Uterus (tissue), 4 donors: ENCODE results near the gene IQCH. TPM values are rescaled to one million over a fixed set of nuclear protein-coding genes. Genes with fewer than 3 reads are reported as not detected.

Experiments
- DNase-seq, 2 donors: peaks; one replicate each; pipeline ENCODE4 v3.0.0-alpha.2; 2019 to 2020
- H3K27ac ChIP-seq, 2 donors: fragments of 200-600 bp; sonication (generic); 1 replicate in 1 of 2; 2 replicates in 1 of 2; pipeline ENCODE4 v1.5.1; 2016 to 2018
- H3K27me3 ChIP-seq, 2 donors: fragments of 200-600 bp; sonication (generic); one replicate each; pipeline ENCODE4 v1.5.1; 2018 to 2019; ENCODE audit warnings: control low read depth in 1 of 2
- H3K36me3 ChIP-seq, 2 donors: fragments of 200-600 bp; sonication (generic); one replicate each; pipeline ENCODE4 v1.5.1; 2019; ENCODE audit warnings: control low read depth in 1 of 2
- H3K4me1 ChIP-seq, 2 donors: fragments of 200-600 bp; sonication (generic); one replicate each; pipeline ENCODE4 v1.5.1; 2018 to 2019; ENCODE audit warnings: control low read depth in 1 of 2
- H3K4me3 ChIP-seq, 2 donors: fragments of 200-600 bp; sonication (generic); 1 replicate in 1 of 2; 2 replicates in 1 of 2; pipeline ENCODE4 v1.5.1; 2018 to 2019; ENCODE audit warnings: mild to moderate bottlenecking in 1 of 2
- H3K9me3 ChIP-seq, 2 donors: fragments of 200-600 bp; sonication (generic); one replicate each; pipeline ENCODE4 v1.5.1; 2019; ENCODE audit warnings: control low read depth in 1 of 2
- CTCF ChIP-seq, 4 experiments: fragments of 200-600 bp in 2 of 4; fragments of 450-650 bp in 2 of 4; sonication (generic) in 2 of 4; IDR thresholded peaks; one replicate each; pipeline ENCODE4 v1.5.1; 2016 to 2019; ENCODE audit warnings: antibody characterized with exemption in 4 of 4, mild to moderate bottlenecking in 2 of 4, moderate library complexity in 1 of 4
- POLR2A ChIP-seq, 2 donors: fragments of 450-650 bp; IDR thresholded peaks; one replicate each; pipeline ENCODE4 v1.6.1; 2016; ENCODE audit warnings: antibody characterized with exemption in 2 of 2, mild to moderate bottlenecking in 1 of 2, moderate library complexity in 1 of 2
- intact Hi-C: fragments of 100-400 bp; cut with DNase I; formaldehyde crosslinking; loops from one replicate; pipeline ENCODE4 v1.15.1; 2023; ENCODE audit warnings: low total_unique reads
- total RNA-seq, 4 donors: library from RNA; depleted of rRNA in 3 of 4; stranded (reverse); fragments of >200 nt in 3 of 4; gene quantifications; one replicate each; pipeline versions ENCODE4 v1.1.0 to v1.2.4, GENCODE V29; 2014 to 2023
- donor health status: DM: yes; HTN: yes; CAD: no.

The IQCH gene
- total RNA-seq, 4 donors from 2014 or later: 0.26 to 3.0 (median 1.7) TPM

DNA sequence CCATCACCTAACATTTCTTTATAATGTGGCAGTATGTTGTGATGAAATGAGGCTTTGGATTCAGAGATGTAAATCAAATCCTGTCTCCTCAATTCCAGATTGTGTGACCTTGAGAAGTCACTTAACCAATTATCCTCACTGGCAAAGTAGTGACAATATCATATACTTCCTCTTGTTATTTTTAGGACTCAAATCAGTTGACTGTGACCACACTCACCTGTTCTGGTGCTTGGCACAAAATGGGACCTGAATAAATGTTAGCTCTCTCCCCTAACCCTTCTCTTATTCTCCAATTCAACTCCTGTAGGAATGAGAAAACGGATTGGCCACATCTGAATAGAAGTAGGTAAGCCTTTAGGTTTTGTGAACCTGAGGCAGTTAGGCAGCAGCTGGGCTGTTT is 42.1 kb downstream of the IQCH start:
- Histone ChIP-seq H3K4me3 (no peak overlapping the region), H3K27me3 (no peaks in the 10 kb centered on the region), H3K27ac (no peak overlapping the region), H3K36me3 (no peaks in the 10 kb centered on the region), H3K9me3 (no peaks in the 10 kb centered on the region), H3K4me1 (no peaks in the 10 kb centered on the region)
- intact Hi-C loops: no loop called here
- no peak for DNase-seq
- TF ChIP-seq POLR2A (IDR thresholded peaks at IDR 0.05) (no peak), CTCF (IDR thresholded peaks at IDR 0.05) (no peak)

GRCh38 chr15:67300266-67301025 is 45.9 kb downstream of the IQCH start:
- Histone ChIP-seq H3K36me3 (no peaks in the 10 kb centered on the region), H3K27me3 (no peaks in the 10 kb centered on the region), H3K4me3 (no peak overlapping the region), H3K27ac (no peak overlapping the region), H3K9me3 (no peaks in the 10 kb centered on the region), H3K4me1 (no peaks in the 10 kb centered on the region)
- no peak for DNase-seq
- TF ChIP-seq POLR2A (IDR thresholded peaks at IDR 0.05) (no peak), CTCF (IDR thresholded peaks at IDR 0.05) (no peak)
- intact Hi-C loops: loop anchor here (5.0 kb wide), 1 partner anchor 353 kb away; no protein-coding TSS in a partner anchor

DNA sequence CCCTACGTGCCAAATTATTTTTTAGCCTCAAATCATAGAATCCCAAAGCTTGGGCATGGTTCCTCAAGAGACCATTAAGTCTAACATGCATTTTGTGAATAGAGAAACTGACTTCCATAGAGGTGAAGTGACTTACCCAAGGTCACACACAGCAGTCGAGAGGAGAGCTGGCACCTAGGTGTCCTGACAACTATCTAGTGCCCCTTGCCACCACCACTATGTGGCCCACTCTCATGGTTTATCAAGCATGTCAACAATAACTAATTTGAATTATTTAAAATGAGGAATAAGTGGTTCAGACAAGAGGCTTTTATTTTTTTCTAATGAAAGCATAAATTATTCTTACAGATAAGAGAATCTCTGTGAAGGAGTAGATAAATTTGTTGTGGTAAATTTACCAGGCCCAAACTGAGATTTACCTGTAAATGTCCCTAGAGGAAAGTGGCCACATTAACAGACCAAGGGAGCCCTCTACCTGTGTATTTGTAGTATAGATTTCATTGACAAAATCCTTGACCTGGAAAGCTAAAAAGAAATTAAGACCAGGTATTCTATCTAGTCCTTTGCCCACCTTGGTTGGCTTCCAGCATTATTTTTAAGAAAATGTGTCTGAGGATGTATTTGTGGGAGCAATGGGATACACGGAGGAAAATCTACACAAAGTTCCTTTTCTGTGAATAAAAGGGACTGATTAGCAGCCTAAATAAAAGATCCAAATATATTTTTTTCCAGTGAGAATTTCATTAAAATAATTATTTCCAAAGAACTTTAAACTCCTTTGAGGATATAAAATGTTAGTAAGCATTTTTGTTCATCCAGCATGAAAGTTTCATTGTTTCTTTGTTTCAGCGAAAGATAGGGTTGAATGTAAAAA is 49.1 kb downstream of the IQCH start:
- TF ChIP-seq CTCF (IDR thresholded peaks at IDR 0.05): peak; percentile 31 to 81 (median 72)
- no peak for TF ChIP-seq POLR2A (IDR thresholded peaks at IDR 0.05)
- no peaks in the 10 kb centered on the region for H3K4me1 ChIP-seq
- no peaks in the 10 kb centered on the region for H3K36me3 ChIP-seq
- H3K27ac ChIP-seq: no peak overlapping the region
- H3K9me3 ChIP-seq: no peaks in the 10 kb centered on the region
- no peak overlapping the region for H3K4me3 ChIP-seq
- H3K27me3 ChIP-seq: no peaks in the 10 kb centered on the region
- intact Hi-C loops: loop anchor here (5.0 kb wide), 1 partner anchor 356 kb away; no protein-coding TSS in a partner anchor
- DNase-seq: peak in 1 of 2 donors; percentile 33

GRCh38 chr15:67304778-67305177 is 50.2 kb downstream of the IQCH start:
- intact Hi-C loops: loop anchor here (5.0 kb wide), 1 partner anchor 357 kb away; no protein-coding TSS in a partner anchor
- Histone ChIP-seq H3K27ac (no peak overlapping the region), H3K36me3 (no peaks in the 10 kb centered on the region), H3K4me3 (no peak overlapping the region), H3K9me3 (no peaks in the 10 kb centered on the region), H3K27me3 (no peaks in the 10 kb centered on the region), H3K4me1 (no peaks in the 10 kb centered on the region)
- no peak for DNase-seq
- no peak for TF ChIP-seq CTCF (IDR thresholded peaks at IDR 0.05)
- TF ChIP-seq POLR2A (IDR thresholded peaks at IDR 0.05): no peak

DNA sequence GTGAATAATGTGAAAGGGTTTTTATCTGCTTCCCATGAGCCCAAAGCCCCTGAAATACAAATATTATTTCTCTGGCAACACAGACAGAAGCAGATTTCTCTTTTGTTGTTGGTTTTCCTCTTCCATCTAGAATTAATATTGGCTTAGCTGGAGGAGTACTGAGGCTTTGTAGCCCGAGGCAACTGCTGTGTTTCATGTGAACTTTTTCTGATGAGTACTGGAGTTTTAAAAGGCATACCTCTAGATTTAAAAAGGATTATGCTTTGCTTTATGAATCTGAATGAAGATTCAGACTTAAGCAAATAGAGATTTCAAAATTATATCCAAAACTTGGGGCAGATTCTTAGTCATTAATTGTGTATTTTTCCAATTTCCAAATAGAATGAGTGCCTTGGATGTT is 50.9 kb downstream of the IQCH start:
- Histone ChIP-seq H3K27ac (no peak overlapping the region), H3K4me1 (no peaks in the 10 kb centered on the region), H3K9me3 (no peaks in the 10 kb centered on the region), H3K36me3 (no peaks in the 10 kb centered on the region), H3K4me3 (no peak overlapping the region), H3K27me3 (no peaks in the 10 kb centered on the region)
- DNase-seq: no peak
- intact Hi-C loops: no loop called here
- no peak for TF ChIP-seq CTCF (IDR thresholded peaks at IDR 0.05)
- TF ChIP-seq POLR2A (IDR thresholded peaks at IDR 0.05): no peak
